Measurements from ENCODE around the gene RCC2. TPM values are rescaled to one million over a fixed set of nuclear protein-coding genes. Genes with fewer than 3 reads are reported as not detected.

The RCC2 gene
- total RNA-seq, 2 experiments from 2014 or later = 90.6 to 91.0 TPM

DNA sequence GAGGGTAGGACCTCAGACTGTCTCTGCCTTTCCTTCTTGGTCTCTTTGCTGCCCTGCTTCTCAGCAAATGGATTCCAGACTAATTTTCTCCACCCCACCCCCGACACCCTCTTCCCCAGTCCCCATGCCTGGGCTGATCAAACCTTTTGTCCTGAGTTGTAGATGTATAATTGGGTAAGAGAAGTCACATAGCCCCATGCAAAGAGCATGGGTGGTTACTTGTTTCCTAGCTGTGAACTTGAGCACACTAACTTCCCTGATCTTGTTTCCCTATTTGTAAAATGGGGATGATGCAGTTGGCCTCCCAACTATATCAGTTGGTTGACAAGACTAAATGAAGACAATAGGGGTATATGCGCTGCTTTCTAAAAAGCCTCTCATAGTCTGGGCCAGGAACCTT is 58.3 kb downstream of the RCC2 start:
- DNase-seq = no peak
- H3K27me3 Mint-ChIP-seq = no peaks in the 10 kb centered on the region
- H3K4me3 Mint-ChIP-seq = no peak overlapping the region
- CTCF ChIA-PET = no interaction called here
- H3K36me3 Mint-ChIP-seq = no peaks in the 10 kb centered on the region
- POLR2A ChIA-PET = no interaction called here
- H3K9me3 Mint-ChIP-seq = no peaks in the 10 kb centered on the region
- intact Hi-C loops (cut with micrococcal nuclease) = no loop called here
- no peak overlapping the region for H3K27ac Mint-ChIP-seq
- H3K4me1 Mint-ChIP-seq (ENCODE audit: low read depth) = no peaks in the 10 kb centered on the region

DNA sequence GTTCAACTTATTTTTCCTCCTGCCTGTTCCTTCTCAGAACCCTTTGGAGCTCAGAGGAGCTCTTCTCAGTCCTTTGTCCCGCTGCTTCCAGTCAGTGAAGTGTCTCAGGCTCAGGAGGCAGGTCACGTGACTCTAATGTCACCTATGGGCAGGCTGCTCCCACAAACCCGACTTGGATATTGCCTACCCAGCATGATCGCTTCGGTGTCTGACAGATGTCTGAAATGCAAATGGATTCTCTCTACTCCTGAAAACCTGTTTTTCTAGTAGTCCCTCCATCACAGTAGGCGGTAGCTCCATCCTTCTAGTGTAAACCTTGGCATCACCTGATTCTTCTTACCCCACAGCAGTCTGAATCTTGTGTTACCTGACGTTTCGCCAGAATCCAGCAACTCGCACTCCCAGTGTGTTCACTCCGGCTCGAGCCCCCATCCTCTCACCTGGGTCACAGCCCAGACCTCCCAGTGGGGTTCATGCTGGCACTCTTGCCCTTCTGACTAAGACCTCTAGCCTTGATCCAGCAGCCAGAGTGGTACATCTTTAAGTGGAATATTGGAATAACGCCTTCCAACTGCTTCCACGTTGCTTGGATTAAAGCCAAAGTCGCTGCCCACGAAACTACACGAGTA is 62.0 kb downstream of the RCC2 start:
- intact Hi-C loops (cut with micrococcal nuclease) = no loop called here
- CTCF ChIA-PET = no interaction called here
- Mint-ChIP-seq H3K9me3 (no peaks in the 10 kb centered on the region), H3K27me3 (no peaks in the 10 kb centered on the region), H3K27ac (no peak overlapping the region), H3K4me3 (no peak overlapping the region), H3K4me1 (ENCODE audit: low read depth) (no peaks in the 10 kb centered on the region), H3K36me3 (no peaks in the 10 kb centered on the region)
- POLR2A ChIA-PET = no interaction called here
- DNase-seq = no peak

DNA sequence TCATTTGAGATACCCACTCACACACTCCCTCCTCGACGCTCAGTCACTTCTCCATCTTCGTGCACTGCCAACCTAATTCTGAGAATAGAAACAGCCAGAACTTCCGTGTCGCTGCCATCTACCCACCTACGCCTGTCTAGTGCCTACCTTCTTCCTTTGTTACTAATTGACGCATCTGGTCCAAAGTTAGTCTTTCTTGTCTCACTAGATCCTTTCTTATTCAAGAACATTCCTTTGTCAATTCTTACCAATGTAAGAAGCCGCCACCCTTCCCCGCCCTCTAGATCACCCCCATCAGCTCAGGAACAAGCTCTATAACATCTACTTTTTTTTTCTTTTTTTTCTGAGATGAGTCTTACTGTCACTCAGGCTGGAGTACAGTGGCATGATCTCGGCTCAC is 63.8 kb downstream of the RCC2 start:
- CTCF ChIA-PET = no interaction called here
- Mint-ChIP-seq H3K9me3 (no peaks in the 10 kb centered on the region), H3K4me1 (ENCODE audit: low read depth) (no peaks in the 10 kb centered on the region), H3K27ac (no peak overlapping the region), H3K27me3 (no peaks in the 10 kb centered on the region), H3K4me3 (no peak overlapping the region), H3K36me3 (no peaks in the 10 kb centered on the region)
- no peak for DNase-seq
- intact Hi-C loops (cut with micrococcal nuclease) = no loop called here
- POLR2A ChIA-PET = no interaction called here

DNA sequence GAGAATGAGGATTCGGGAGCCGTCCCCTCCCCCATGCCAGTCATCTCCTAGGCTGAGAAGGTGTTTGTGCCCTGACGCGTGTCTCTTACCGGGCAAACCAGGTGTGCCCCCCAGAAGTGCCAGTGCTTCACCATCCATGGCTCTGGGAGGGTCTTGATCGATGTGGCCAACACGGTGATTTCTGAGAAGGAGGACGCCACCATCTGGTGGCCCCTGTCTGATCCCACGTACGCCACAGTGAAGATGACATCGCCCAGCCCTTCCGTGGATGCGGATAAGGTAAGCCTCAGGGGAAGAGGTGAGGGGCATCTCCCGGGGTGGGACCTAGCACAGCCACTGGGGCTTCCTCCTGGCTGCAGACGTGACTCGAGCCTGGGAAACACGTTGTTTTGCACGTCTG is 66.5 kb downstream of the RCC2 start:
- ChIA-PET CTCF (no interaction called here), POLR2A (no interaction called here)
- no peaks in the 10 kb centered on the region for H3K4me1 Mint-ChIP-seq (ENCODE audit: low read depth)
- H3K27me3 Mint-ChIP-seq = no peaks in the 10 kb centered on the region
- H3K27ac Mint-ChIP-seq = no peak overlapping the region
- H3K9me3 Mint-ChIP-seq = no peaks in the 10 kb centered on the region
- H3K4me3 Mint-ChIP-seq = no peak overlapping the region
- H3K36me3 Mint-ChIP-seq = no peaks in the 10 kb centered on the region
- no peak for DNase-seq
- intact Hi-C loops (cut with micrococcal nuclease) = no loop called here

- CTCF ChIA-PET = interaction anchor here (0.7 kb wide), 1 partner anchor 157 kb away, joined by 3 read pairs; no protein-coding TSS in a partner anchor
- intact Hi-C loops (cut with micrococcal nuclease) = no loop called here
Observed at GRCh38 chr1:17371896-17372295, 67.6 kb downstream of the RCC2 start, which contains the start of gene PADI6. PADI6 (plus strand) TSS chr1:17372196; CDS start chr1:17372246, 50 bp downstream.

GRCh38 chr1:17370618-17371017 is 68.9 kb downstream of the RCC2 start:
- CTCF ChIA-PET = no interaction called here

More at GRCh38 chr1:17371896-17372295, 67.6 kb downstream of the RCC2 start, which contains the start of gene PADI6:
- Mint-ChIP-seq H3K27me3 (no peaks in the 10 kb centered on the region), H3K36me3 (no peaks in the 10 kb centered on the region), H3K4me3 (no peak within 1 kb of the TSS), H3K9me3 (no peaks in the 10 kb centered on the region), H3K4me1 (ENCODE audit: low read depth) (no peaks in the 10 kb centered on the region), H3K27ac (no peak within 1 kb of the TSS)
- POLR2A ChIA-PET = interaction anchor here (0.6 kb wide), 1 partner anchor 11 kb away, joined by 3 read pairs; no protein-coding TSS in a partner anchor
- no peak for DNase-seq

DNA sequence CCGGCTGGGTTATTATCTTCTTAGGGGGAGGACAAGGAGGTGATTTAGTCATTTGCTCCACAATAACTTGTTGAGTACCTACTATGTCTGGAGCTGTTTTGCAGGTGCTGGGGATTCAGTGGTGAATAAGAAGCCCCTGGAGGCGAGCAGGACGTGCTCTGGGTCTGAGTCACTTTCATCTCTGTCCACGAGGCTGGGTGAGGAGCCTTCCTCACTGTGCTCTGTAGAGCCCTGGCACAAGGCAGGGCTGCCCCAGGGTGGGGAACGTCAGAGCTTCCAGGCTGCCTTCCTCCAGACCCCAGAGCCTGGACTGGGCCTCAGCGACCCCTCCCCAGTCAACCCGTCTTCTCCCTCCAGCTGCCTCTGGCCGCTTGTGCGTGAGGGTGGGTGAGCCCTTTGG is 70.0 kb downstream of the RCC2 start:
- POLR2A ChIA-PET = no interaction called here
- Mint-ChIP-seq H3K27me3 (peaks cover under 1% of the 10 kb centered on the region), H3K4me3 (no peak overlapping the region), H3K9me3 (no peaks in the 10 kb centered on the region), H3K27ac (no peak overlapping the region), H3K4me1 (ENCODE audit: low read depth) (no peaks in the 10 kb centered on the region), H3K36me3 (no peaks in the 10 kb centered on the region)
- CTCF ChIA-PET = no interaction called here
- no peak for DNase-seq
- intact Hi-C loops (cut with micrococcal nuclease) = no loop called here

More at GRCh38 chr1:17370618-17371017, 68.9 kb downstream of the RCC2 start:
- Mint-ChIP-seq H3K27me3 (no peaks in the 10 kb centered on the region), H3K27ac (no peak overlapping the region), H3K9me3 (no peaks in the 10 kb centered on the region), H3K4me1 (ENCODE audit: low read depth) (no peaks in the 10 kb centered on the region), H3K36me3 (no peaks in the 10 kb centered on the region), H3K4me3 (no peak overlapping the region)
- intact Hi-C loops (cut with micrococcal nuclease) = no loop called here
- POLR2A ChIA-PET = interaction anchor here (0.7 kb wide), 1 partner anchor 13 kb away, joined by 3 read pairs; no protein-coding TSS in a partner anchor
- no peak for DNase-seq

DNA sequence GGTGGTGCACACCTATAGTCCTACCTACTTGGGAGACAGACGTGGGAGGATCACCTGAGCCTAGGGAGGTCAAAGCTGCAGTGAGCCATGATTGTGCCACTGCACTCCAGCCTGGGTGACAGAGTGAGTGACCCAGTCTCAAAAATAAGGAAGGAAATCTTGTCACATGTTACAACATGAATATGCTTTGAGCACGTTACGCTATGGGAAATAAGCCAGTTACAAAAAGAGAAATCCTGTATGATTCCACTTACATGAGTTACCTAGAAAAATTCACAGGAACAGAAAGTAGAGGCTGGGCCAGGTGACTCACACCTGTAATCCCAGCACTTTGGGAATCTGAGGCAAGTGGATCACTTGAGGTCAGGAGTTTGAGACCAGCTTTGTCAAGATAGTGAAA is 74.2 kb downstream of the RCC2 start:
- CTCF ChIA-PET = no interaction called here
- POLR2A ChIA-PET = no interaction called here
- intact Hi-C loops (cut with micrococcal nuclease) = no loop called here
- Mint-ChIP-seq H3K27ac (no peak overlapping the region), H3K9me3 (no peaks in the 10 kb centered on the region), H3K4me3 (no peak overlapping the region), H3K27me3 (peaks cover 5% of the 10 kb centered on the region), H3K4me1 (ENCODE audit: low read depth) (no peaks in the 10 kb centered on the region), H3K36me3 (no peaks in the 10 kb centered on the region)
- no peak for DNase-seq

DNA sequence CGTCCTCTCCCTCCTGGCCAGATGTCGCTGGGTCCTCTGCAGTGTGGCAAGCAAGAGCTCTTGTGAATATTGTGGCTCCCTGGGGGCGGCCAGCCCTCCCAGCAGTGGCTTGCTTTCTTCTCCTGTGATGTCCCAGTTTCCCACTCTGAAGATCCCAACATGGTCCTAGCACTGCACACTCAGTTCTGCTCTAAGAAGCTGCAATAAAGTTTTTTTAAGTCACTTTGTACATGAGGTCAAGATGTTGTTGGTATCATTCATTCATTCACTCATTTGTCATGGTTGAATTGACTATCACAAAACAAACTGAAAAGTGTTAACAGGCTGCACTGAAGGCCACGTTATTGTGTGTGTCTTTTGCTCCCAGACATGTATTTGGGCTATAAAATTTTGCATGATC is 75.7 kb downstream of the RCC2 start:
- H3K27me3 Mint-ChIP-seq = peaks cover 5% of the 10 kb centered on the region
- no peaks in the 10 kb centered on the region for H3K36me3 Mint-ChIP-seq
- POLR2A ChIA-PET = no interaction called here
- intact Hi-C loops (cut with micrococcal nuclease) = no loop called here
- CTCF ChIA-PET = no interaction called here
- no peak overlapping the region for H3K4me3 Mint-ChIP-seq
- H3K9me3 Mint-ChIP-seq = no peaks in the 10 kb centered on the region
- no peak for DNase-seq
- no peaks in the 10 kb centered on the region for H3K4me1 Mint-ChIP-seq (ENCODE audit: low read depth)
- no peak overlapping the region for H3K27ac Mint-ChIP-seq

- intact Hi-C loops (cut with micrococcal nuclease) = no loop called here
- no peak overlapping the region for H3K27ac Mint-ChIP-seq
- H3K9me3 Mint-ChIP-seq = no peaks in the 10 kb centered on the region
- CTCF ChIA-PET = no interaction called here
- H3K4me3 Mint-ChIP-seq = no peak overlapping the region
- POLR2A ChIA-PET = no interaction called here
- H3K4me1 Mint-ChIP-seq (ENCODE audit: low read depth) = no peaks in the 10 kb centered on the region
- H3K27me3 Mint-ChIP-seq = peaks cover 5% of the 10 kb centered on the region
- DNase-seq = no peak
- H3K36me3 Mint-ChIP-seq = no peaks in the 10 kb centered on the region
Observed at GRCh38 chr1:17363351-17363750, 76.1 kb downstream of the RCC2 start.

DNA sequence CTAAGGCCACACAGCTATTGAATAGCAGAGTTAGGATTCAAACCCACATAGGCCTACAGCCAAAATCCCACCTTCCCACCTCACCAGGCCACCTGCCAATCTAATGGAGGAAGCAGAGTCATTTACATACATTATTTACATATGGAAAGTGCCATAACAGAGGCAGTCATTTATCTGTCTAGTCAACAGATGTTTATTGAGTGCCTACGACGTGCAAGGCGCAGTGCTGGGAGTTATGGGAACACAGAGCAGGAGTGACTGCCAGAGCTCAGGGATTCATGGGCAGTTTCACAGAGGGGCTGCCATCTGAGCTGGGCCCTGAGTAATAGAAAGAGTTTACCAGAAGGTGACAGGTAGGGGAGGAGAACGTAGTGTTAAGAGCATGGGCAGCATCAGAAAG is 77.8 kb downstream of the RCC2 start:
- ChIA-PET POLR2A (no interaction called here), CTCF (no interaction called here)
- H3K36me3 Mint-ChIP-seq = no peaks in the 10 kb centered on the region
- H3K27me3 Mint-ChIP-seq = peaks cover 5% of the 10 kb centered on the region
- H3K4me3 Mint-ChIP-seq = no peak overlapping the region
- H3K9me3 Mint-ChIP-seq = no peaks in the 10 kb centered on the region
- H3K27ac Mint-ChIP-seq = no peak overlapping the region
- DNase-seq = no peak
- intact Hi-C loops (cut with micrococcal nuclease) = no loop called here
- no peaks in the 10 kb centered on the region for H3K4me1 Mint-ChIP-seq (ENCODE audit: low read depth)

GRCh38 chr1:17360272-17360956 is 79.1 kb downstream of the RCC2 start:
- no peak for DNase-seq
- Mint-ChIP-seq H3K27ac (no peak overlapping the region), H3K4me3 (no peak overlapping the region), H3K4me1 (ENCODE audit: low read depth) (no peaks in the 10 kb centered on the region), H3K36me3 (no peaks in the 10 kb centered on the region), H3K27me3 (peaks cover 5% of the 10 kb centered on the region), H3K9me3 (no peaks in the 10 kb centered on the region)
- ChIA-PET CTCF (no interaction called here), POLR2A (interaction anchor here (0.7 kb wide), 1 partner anchor 12 kb away, joined by 3 read pairs; the partner anchor contains the start of gene PADI6)
- intact Hi-C loops (cut with micrococcal nuclease) = no loop called here

- peaks cover 5% of the 10 kb centered on the region for H3K27me3 Mint-ChIP-seq
- no peak for DNase-seq
- H3K4me3 Mint-ChIP-seq = no peak overlapping the region
- H3K36me3 Mint-ChIP-seq = no peaks in the 10 kb centered on the region
- ChIA-PET CTCF (no interaction called here), POLR2A (no interaction called here)
- no peaks in the 10 kb centered on the region for H3K9me3 Mint-ChIP-seq
- intact Hi-C loops (cut with micrococcal nuclease) = no loop called here
- H3K4me1 Mint-ChIP-seq (ENCODE audit: low read depth) = no peaks in the 10 kb centered on the region
- no peak overlapping the region for H3K27ac Mint-ChIP-seq
Observed at GRCh38 chr1:17359808-17360207, 79.7 kb downstream of the RCC2 start.

All from activated CD4-positive, alpha-beta memory T cell treated with anti-CD3 and anti-CD28 coated beads for 36 hours (primary cell).